WI38 (cell line): ENCODE measurements around the gene LMCD1.

Experiments
- H3K4me3 ChIP-seq: 2 replicates; pipeline ENCODE4 v1.5.1; 2011; ENCODE audit warnings: low read depth, mild to moderate bottlenecking, control low read depth, low read length
- TF ChIP-seq, protein P1 (sequence below): IDR thresholded peaks from 2 replicates; pipeline ENCODE4 v1.5.1; 2012; ENCODE audit warnings: low read depth, mild to moderate bottlenecking, control low read depth, low read length

Gene LMCD1

DNA sequence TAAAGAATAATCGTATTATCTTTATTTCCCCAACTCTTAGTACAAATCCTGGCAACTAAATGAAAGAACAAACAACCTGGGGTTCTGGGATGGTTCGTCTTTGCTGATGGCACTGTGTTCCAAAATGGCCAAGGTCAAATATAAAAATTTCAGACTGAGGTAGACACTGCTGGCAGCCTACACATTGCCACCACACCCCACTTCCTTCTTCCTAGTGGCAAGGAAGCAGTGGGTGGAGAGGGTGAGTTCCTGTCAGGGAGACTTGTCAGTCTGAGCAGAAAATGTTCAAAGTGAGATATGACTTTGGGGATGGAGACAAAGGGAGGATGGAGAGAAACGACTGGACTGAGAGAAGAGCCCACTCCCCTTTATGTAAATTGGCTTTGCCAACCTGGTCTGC is 69.6 kb downstream of the LMCD1 start:
- TF ChIP-seq, protein P1, sequence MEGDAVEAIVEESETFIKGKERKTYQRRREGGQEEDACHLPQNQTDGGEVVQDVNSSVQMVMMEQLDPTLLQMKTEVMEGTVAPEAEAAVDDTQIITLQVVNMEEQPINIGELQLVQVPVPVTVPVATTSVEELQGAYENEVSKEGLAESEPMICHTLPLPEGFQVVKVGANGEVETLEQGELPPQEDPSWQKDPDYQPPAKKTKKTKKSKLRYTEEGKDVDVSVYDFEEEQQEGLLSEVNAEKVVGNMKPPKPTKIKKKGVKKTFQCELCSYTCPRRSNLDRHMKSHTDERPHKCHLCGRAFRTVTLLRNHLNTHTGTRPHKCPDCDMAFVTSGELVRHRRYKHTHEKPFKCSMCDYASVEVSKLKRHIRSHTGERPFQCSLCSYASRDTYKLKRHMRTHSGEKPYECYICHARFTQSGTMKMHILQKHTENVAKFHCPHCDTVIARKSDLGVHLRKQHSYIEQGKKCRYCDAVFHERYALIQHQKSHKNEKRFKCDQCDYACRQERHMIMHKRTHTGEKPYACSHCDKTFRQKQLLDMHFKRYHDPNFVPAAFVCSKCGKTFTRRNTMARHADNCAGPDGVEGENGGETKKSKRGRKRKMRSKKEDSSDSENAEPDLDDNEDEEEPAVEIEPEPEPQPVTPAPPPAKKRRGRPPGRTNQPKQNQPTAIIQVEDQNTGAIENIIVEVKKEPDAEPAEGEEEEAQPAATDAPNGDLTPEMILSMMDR, result no peak
- H3K4me3 ChIP-seq, result no peak overlapping the region

DNA sequence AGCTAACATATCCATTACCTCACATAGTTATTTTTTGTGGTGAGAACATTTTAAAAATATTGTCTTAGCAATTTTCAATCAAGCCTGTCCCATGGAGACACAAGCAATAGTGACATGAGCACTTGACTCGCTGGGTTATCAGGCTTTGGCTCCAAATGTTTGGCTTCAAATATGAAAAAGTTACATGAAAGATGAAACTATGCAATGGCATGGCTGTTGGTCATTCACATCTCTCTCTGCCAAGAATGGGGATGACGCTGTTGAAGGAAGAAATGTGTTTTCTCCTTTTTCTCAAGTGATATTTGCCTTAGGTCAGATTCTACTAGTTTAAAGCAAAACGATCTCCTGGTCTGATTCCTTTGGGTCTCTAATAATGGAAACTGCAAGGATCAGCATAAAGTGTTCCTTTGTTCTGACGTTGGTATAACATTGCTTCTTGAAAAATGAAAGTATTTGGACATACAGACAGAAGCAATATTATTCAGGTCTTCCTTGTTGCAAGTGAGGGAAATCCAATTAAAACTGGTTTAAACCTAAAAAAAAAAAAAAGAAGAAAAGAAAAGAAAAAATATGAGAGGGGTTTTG is 71.8 kb downstream of the LMCD1 start:
- TF ChIP-seq, protein P1, result no peak
- no peak overlapping the region for H3K4me3 ChIP-seq

DNA sequence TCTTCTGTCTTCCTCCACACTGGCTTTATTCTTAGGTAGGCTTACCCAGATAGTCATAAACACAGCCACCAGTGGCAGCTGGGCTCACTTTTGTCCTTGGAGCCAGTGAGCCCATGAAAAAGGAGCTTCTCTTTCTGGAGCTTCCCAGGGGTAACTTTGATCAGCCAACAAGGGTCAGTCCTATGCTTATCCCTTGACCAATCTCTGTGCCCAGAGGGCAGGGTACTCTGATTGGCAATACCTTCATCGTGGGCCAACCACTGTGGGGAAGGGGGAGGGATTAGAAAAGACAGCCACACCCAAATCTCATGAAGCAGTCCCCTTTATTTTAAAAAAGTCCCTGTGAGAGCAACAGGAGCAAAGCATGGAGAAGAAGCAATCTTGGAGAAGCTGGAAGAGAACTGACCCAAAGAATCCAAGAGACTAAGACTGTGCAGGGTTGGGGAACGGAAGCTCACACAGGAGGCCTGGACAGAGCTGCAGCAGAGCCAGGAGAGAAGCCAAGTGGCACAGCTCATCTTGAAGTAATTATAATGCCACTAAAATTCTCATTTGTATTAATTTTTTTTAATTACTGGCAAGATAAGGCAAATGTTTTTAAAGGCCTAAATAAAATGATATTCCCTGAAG is 72.5 kb downstream of the LMCD1 start:
- TF ChIP-seq, protein P1, result no peak
- H3K4me3 ChIP-seq, result no peak overlapping the region

DNA sequence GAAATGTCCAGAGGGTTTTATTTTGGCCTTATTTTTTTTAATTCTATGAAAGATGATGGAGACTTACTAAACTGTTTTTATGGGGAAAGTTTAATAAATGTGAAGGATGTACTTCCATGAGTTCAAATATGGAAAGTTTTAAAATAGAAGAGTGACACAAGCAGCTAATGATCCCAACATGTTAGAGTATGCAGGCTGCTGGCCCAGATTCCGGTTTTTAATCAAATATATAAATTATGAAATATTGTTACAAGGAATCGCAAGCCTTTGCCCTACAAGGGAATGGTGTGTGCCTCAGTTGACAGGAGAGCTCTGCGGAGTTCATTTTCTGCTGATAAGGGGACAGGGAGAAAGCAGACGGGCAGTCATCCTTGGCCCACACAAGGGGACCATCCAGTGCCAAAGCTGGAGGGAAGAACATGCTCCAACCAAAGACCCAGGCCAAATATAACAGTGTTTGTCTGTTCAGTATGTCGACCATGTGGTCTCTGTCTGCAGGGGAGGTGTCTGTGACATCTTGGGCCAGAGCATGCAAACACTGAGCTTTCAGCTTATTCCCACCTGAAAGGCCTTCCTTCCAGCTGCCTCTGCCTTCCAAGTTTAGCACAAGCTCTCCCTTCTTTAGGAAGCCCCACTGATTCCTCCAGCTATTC is 73.2 kb downstream of the LMCD1 start:
- TF ChIP-seq, protein P1, result no peak
- H3K4me3 ChIP-seq, result no peak overlapping the region

DNA sequence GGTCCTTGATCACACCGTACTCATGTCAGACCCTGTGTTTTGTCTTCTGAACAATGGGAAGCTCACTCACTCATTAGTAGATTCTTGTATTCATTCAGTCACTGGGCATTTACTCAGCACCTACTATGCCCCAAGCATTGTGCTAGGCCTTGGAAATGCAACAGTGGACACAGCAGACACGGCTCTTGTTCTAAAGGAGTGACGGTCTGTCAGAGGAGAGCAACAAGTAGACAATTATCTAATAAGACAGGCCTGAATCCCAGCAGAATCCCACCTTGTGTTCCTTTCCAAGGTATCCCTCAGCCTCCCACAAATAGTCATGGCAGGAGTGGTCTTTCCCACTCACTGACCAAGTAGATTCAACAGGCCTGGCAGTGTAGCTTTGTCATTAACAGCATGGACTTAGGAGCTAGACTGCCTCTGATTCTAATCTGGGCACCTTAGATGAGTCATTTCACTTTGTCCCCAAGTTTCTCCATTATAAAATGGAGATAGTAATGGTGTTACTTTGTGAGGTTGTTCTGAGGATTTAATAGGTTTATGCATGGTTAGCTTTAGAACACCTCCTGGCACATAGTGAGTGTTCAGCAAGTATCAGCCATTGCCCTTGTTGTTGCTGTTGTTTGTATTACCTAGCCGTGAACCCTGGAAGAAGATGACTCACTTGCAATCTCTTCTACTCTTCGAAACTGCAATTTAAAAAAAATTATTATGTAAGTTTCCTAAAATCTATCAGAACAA is 73.9 kb downstream of the LMCD1 start:
- no peak overlapping the region for H3K4me3 ChIP-seq
- TF ChIP-seq, protein P1, result no peak

DNA sequence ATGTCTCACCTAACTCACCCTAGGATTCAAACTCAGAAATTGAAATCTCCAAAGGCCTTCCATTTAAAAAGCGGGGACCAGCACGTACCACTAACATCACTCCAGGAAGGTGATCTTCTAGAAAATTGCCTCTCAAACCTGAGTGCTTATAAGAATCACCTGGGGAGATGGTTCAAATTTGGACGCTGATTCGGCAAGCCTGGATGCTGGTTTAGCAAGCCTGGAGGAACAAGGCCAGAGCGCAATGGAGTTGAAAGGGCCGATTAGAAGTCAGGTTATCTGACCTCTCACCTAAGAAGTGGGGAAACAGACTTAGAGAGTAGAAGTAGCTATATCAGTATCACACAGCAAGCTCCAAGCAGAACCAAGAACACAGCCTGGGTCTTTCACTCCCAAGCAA is 74.8 kb downstream of the LMCD1 start:
- H3K4me3 ChIP-seq, result no peak overlapping the region
- TF ChIP-seq, protein P1, result no peak
